GM10847 (cell line): ENCODE results near the gene PRORP.

Experiments used
- POLR2A ChIP-seq: IDR thresholded peaks from 2 replicates; pipeline ENCODE4 v1.6.1; 2011; ENCODE audit not compliant: insufficient read length; ENCODE audit errors: extremely low read depth

Gene PRORP

GRCh38 chr14:35158951-35159653 is 36.8 kb downstream of the PRORP start:
- no peak for TF ChIP-seq POLR2A

- no peak for TF ChIP-seq POLR2A
These were observed 37.5 kb downstream of the PRORP start for GRCh38 chr14:35159742-35160409.

GRCh38 chr14:35161231-35161630 is 38.9 kb downstream of the PRORP start:
- no peak for TF ChIP-seq POLR2A

- no peak for TF ChIP-seq POLR2A
These were observed 41.0 kb downstream of the PRORP start for GRCh38 chr14:35163384-35163783.

- no peak for TF ChIP-seq POLR2A
These were observed 42.5 kb downstream of the PRORP start for GRCh38 chr14:35164849-35165248.

- no peak for TF ChIP-seq POLR2A
These were observed 45.1 kb downstream of the PRORP start for GRCh38 chr14:35167496-35167895.
